Panc1 (cell line): ENCODE results near the gene GGT6. TPM values are rescaled to one million over a fixed set of nuclear protein-coding genes. Genes with fewer than 3 reads are reported as not detected.

Experiments used
- ATAC-seq: fragments of 200-7000 bp; cut with Tn5 transposase; 2 replicates; pipeline ENCODE4 v1.9.1; 2020; ENCODE audit warnings: mild to moderate bottlenecking, moderate library complexity
- BruUV-seq: library from RNA; stranded (reverse); fragments of 400-500 nt; replicated peaks from 2 replicates; lab custom pipeline; 2021; lab: Mats Ljungman, UMichigan
- CTCF ChIA-PET: fragments of 300-600 bp; sonication (Branson Sonifier 250); formaldehyde crosslinking; loops from one replicate; lab custom pipeline; 2022; ENCODE audit warnings: antibody characterized with exemption; lab: Charles Lee
- POLR2A ChIA-PET: fragments of 300-600 bp; sonication (Branson Sonifier 250); formaldehyde crosslinking; loops from one replicate; lab custom pipeline; 2022; ENCODE audit warnings: antibody characterized with exemption; lab: Charles Lee
- DNase-seq: peaks from one replicate; pipeline ENCODE4 v3.0.0-alpha.2; 2010; ENCODE audit warnings: low read depth, low spot score
- H3K27ac ChIP-seq: 2 replicates; pipeline ENCODE4 v1.5.1; 2011; ENCODE audit warnings: mild to moderate bottlenecking, low read length, inconsistent platforms
- H3K27me3 ChIP-seq: fragments of 200-500 bp; sonication (Bioruptor generic); 2 replicates; pipeline ENCODE4 v1.6.0; 2014; ENCODE audit warnings: low read length, inconsistent platforms; ENCODE audit not compliant: control insufficient read depth, insufficient read depth
- H3K36me3 ChIP-seq: fragments of 200-500 bp; sonication (Bioruptor generic); 2 replicates; pipeline ENCODE4 v1.5.1; 2014; ENCODE audit warnings: inconsistent platforms, mild to moderate bottlenecking, low read length, moderate library complexity; ENCODE audit not compliant: control insufficient read depth, insufficient read depth
- H3K4me1 ChIP-seq: 2 replicates; pipeline ENCODE4 v1.5.1; 2011; ENCODE audit warnings: inconsistent platforms, mild to moderate bottlenecking, low read length, moderate library complexity; ENCODE audit not compliant: control insufficient read depth, insufficient read depth
- H3K4me3 ChIP-seq, 2 experiments: 2 replicates each; pipeline ENCODE4 v1.5.1; 2011 to 2012; ENCODE audit warnings: low read depth in 2 of 2, low read length in 2 of 2, mild to moderate bottlenecking in 2 of 2, inconsistent platforms in 1 of 2, moderate library complexity in 1 of 2
- H3K9me3 ChIP-seq: fragments of 200-500 bp; sonication (Bioruptor generic); 2 replicates; pipeline ENCODE4 v1.5.1; 2014; ENCODE audit warnings: low read depth, mild to moderate bottlenecking, inconsistent platforms, low read length, moderate library complexity; ENCODE audit not compliant: control insufficient read depth, insufficient read depth
- POLR2AphosphoS5 ChIP-seq: IDR thresholded peaks from 2 replicates; pipeline ENCODE4 v1.6.1; 2012; ENCODE audit warnings: mild to moderate bottlenecking, low read depth, low read length, moderate library complexity
- SIN3A ChIP-seq: IDR thresholded peaks from 2 replicates; pipeline ENCODE4 v1.6.1; 2012; ENCODE audit warnings: low read depth, mild to moderate bottlenecking, low read length, moderate library complexity, borderline replicate concordance; ENCODE audit not compliant: insufficient read depth
- TCF7L2 ChIP-seq: IDR thresholded peaks from 2 replicates; pipeline ENCODE4 v1.6.1; 2011; ENCODE audit warnings: mild to moderate bottlenecking, low read depth, low read length, inconsistent platforms
- in situ Hi-C: cut with HindIII; loops from 2 replicates; pipeline ENCODE4 v1.10.0; 2016; ENCODE audit warnings: low sequenced_read_pairs, low pct_unique_long_range_greater_than_20kb
- intact Hi-C: fragments of 100-400 bp; cut with micrococcal nuclease; formaldehyde crosslinking; loops from one replicate; pipeline ENCODE4 v1.10.0; 2022; ENCODE audit not compliant: unreplicated experiment
- total RNA-seq: library from RNA; stranded (reverse); gene quantifications from one replicate; pipeline ENCODE4 v1.2.1, GENCODE V29; 2021; ENCODE audit not compliant: unreplicated experiment
- TF ChIP-seq, protein P1 (sequence below): fragments of 450-650 bp; IDR thresholded peaks from 2 replicates; pipeline ENCODE4 v1.5.1; 2017; ENCODE audit warnings: mild to moderate bottlenecking
- TF ChIP-seq, protein P2 (sequence below), 2 experiments: IDR thresholded peaks; 2 replicates each; pipeline ENCODE4 v1.6.1; 2011 to 2012; ENCODE audit warnings: low read depth in 2 of 2, control low read depth in 1 of 2, low read length in 1 of 2, mild to moderate bottlenecking in 1 of 2, moderate library complexity in 1 of 2; ENCODE audit not compliant: insufficient read depth in 1 of 2

Gene GGT6
- total RNA-seq, 1 experiment from 2014 or later, result not detected

DNA sequence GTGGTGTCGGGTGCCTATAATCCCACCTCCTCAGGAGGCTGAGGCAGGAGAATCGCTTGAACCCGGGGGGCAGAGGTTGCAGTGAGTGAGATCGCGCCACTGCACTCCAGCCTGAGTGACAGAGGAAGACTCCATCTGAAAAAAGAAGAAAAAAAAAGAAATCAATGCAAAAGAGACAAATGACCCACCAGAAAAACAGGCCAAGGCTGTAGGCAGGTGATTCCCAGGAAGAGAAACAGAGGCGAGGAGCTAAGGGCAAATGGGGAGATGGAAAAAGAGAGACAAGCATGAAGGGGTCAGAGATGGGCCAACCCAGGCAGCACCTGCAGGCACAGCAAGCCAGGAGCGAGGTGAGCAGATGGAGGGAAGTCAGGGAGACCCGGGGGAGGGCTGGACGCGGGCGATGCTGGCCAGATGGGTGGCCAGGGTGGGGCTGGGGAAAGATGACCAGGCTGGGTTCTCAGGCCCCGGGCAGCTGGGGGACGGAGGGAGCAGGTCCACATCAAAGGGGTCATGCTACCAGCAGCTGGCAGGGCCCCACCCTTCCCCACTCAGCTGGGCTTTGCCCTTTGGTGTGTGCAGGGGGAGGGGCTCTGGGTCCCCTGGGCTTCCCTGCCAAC is 30.7 kb downstream of the GGT6 start:
- no TSS peak for BruUV-seq
- ChIA-PET POLR2A (no interaction called here), CTCF (interaction anchor here (0.6 kb wide), 1 partner anchor 236 kb away, joined by 3 read pairs; no protein-coding TSS in a partner anchor)
- Histone ChIP-seq H3K36me3 (no peaks in the 10 kb centered on the region), H3K27ac (no peak overlapping the region), H3K4me3 (no peak overlapping the region), H3K4me1 (peaks cover 7% of the 10 kb centered on the region), H3K9me3 (no peaks in the 10 kb centered on the region), H3K27me3 (no peaks in the 10 kb centered on the region)
- in situ Hi-C loops (no loop called here), intact Hi-C loops (no loop called here)
- ATAC-seq (no peak), DNase-seq (no peak)
- TF ChIP-seq, protein P1, sequence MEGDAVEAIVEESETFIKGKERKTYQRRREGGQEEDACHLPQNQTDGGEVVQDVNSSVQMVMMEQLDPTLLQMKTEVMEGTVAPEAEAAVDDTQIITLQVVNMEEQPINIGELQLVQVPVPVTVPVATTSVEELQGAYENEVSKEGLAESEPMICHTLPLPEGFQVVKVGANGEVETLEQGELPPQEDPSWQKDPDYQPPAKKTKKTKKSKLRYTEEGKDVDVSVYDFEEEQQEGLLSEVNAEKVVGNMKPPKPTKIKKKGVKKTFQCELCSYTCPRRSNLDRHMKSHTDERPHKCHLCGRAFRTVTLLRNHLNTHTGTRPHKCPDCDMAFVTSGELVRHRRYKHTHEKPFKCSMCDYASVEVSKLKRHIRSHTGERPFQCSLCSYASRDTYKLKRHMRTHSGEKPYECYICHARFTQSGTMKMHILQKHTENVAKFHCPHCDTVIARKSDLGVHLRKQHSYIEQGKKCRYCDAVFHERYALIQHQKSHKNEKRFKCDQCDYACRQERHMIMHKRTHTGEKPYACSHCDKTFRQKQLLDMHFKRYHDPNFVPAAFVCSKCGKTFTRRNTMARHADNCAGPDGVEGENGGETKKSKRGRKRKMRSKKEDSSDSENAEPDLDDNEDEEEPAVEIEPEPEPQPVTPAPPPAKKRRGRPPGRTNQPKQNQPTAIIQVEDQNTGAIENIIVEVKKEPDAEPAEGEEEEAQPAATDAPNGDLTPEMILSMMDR, result no peak
- TF ChIP-seq POLR2AphosphoS5 (no peak), TCF7L2 (no peak)
- TF ChIP-seq, protein P2, sequence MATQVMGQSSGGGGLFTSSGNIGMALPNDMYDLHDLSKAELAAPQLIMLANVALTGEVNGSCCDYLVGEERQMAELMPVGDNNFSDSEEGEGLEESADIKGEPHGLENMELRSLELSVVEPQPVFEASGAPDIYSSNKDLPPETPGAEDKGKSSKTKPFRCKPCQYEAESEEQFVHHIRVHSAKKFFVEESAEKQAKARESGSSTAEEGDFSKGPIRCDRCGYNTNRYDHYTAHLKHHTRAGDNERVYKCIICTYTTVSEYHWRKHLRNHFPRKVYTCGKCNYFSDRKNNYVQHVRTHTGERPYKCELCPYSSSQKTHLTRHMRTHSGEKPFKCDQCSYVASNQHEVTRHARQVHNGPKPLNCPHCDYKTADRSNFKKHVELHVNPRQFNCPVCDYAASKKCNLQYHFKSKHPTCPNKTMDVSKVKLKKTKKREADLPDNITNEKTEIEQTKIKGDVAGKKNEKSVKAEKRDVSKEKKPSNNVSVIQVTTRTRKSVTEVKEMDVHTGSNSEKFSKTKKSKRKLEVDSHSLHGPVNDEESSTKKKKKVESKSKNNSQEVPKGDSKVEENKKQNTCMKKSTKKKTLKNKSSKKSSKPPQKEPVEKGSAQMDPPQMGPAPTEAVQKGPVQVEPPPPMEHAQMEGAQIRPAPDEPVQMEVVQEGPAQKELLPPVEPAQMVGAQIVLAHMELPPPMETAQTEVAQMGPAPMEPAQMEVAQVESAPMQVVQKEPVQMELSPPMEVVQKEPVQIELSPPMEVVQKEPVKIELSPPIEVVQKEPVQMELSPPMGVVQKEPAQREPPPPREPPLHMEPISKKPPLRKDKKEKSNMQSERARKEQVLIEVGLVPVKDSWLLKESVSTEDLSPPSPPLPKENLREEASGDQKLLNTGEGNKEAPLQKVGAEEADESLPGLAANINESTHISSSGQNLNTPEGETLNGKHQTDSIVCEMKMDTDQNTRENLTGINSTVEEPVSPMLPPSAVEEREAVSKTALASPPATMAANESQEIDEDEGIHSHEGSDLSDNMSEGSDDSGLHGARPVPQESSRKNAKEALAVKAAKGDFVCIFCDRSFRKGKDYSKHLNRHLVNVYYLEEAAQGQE (IDR thresholded peaks at IDR 0.05; ENCODE audit: insufficient read depth in 1 of 2, low read depth in 2 of 2, low read length in 1 of 2), result no peak

DNA sequence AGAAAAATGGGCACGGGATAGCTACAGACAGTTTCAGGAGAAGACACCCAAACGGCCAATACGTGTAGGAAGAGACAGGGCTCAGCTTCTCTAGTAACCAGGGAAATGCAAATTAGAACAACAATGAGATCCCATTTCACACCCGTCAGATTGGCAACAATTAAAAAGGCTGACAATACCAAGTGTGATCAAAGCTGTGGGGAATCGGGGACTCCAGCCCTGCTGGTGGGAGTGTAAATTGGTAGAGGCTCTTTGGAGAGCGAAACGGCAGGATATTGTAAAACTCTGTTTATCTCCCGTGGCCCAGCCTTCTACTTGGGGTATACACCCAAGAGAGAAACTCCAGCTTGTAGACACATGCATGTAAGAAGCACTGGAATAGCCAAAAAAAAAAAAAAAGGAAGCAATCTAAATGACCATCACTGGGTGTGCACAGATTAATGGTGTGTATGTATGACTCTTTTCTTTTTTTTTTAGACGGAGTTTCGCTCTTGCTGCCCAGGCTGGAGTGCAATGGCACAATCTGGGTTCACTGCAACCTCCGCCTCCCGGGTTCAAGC is 32.7 kb downstream of the GGT6 start:
- BruUV-seq, result no TSS peak
- H3K4me3 ChIP-seq, result no peak overlapping the region
- DNase-seq (no peak), ATAC-seq (no peak)
- ChIA-PET CTCF (no interaction called here), POLR2A (no interaction called here)
- no peaks in the 10 kb centered on the region for H3K9me3 ChIP-seq
- H3K4me1 ChIP-seq, result no peaks in the 10 kb centered on the region
- in situ Hi-C loops (no loop called here), intact Hi-C loops (no loop called here)
- H3K36me3 ChIP-seq, result no peaks in the 10 kb centered on the region
- TF ChIP-seq, protein P1, result no peak
- no peak for TF ChIP-seq POLR2AphosphoS5
- no peak for TF ChIP-seq TCF7L2
- TF ChIP-seq, protein P2 (IDR thresholded peaks at IDR 0.05; ENCODE audit: insufficient read depth in 1 of 2, low read depth in 2 of 2, low read length in 1 of 2), result no peak
- TF ChIP-seq SIN3A, result no peak
- no peak overlapping the region for H3K27ac ChIP-seq
- H3K27me3 ChIP-seq, result no peaks in the 10 kb centered on the region
